Central memory CD4-positive, alpha-beta T cell (primary cell): ENCODE measurements around the gene NFIB.

Experiments used
- DNase-seq: peaks from one replicate; pipeline ENCODE4 v3.0.0; 2022

Gene NFIB

GRCh38 chr9:14097215-14097614, 216.7 kb downstream of the NFIB start:
- no peak for DNase-seq

GRCh38 chr9:14096258-14096922, 217.6 kb downstream of the NFIB start:
- no peak for DNase-seq

GRCh38 chr9:14095277-14095676, 218.7 kb downstream of the NFIB start:
- no peak for DNase-seq

DNA sequence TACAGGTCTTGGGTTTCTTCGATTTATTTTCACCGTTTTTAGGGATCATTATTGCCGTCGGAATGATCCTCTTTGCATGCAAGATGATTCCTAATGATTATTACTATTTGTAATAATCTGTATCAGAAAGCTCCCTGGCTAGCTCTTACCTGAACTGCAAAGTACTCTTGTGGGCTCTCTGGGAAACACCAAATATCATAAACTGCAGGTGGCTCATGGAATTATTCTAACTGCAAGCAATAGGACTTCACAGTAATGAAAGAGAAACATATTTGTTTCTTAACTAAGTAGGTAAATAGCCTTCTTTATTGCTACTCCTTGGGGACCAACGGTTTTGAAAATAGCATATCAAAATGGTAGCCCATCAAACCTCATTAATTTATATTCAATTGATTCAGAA, 219.4 kb downstream of the NFIB start:
- no peak for DNase-seq

DNA sequence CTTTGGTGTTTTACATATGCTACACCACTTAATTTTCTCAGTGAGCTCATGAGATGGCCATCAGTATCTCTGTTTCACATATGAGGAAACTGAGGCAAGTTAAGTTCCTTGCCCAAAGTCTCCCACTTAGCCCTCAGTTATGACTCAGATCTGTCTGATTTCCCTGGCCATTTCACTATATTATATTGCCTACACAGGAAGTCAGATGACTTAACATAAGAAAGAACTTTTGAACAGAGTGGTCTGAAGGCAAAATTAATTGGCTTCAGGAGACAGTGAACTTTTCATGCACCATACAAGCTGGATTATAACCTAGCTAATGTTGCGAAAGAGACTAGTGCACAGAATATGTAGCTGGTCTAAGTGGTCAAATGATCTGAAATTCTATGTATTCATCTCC, 221.6 kb downstream of the NFIB start:
- DNase-seq, result no peak

GRCh38 chr9:14089051-14089803, 224.7 kb downstream of the NFIB start:
- DNase-seq, result no peak

- no peak for DNase-seq
Observed at GRCh38 chr9:14087576-14087975, 226.4 kb downstream of the NFIB start.

- DNase-seq, result no peak
Observed at GRCh38 chr9:14086495-14086894, 227.4 kb downstream of the NFIB start.

GRCh38 chr9:14085810-14086209, 228.1 kb downstream of the NFIB start:
- no peak for DNase-seq

GRCh38 chr9:14084867-14085266, 229.1 kb downstream of the NFIB start:
- no peak for DNase-seq

DNA sequence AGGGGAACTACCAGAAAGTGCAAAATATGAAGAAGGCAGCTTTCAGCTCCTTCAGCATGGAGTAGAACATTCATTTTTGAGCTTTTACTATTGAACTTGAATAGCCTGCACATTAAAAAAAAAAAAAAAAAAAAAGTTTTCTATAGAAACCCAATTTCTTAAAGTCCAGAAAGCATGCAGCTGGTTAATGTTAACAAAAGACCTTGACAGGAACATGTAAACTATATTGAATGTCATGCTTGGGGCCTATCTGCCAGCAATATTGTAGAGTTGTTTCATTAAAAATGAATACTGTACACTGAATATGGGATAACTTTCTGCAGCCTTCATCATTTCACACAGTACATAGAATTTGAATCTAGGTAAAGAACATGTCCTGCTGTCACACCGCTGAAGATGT, 230.6 kb downstream of the NFIB start:
- DNase-seq, result no peak

GRCh38 chr9:14082732-14083131, 231.2 kb downstream of the NFIB start:
- no peak for DNase-seq

GRCh38 chr9:14081745-14082144, 232.2 kb downstream of the NFIB start:
- DNase-seq, result no peak

DNA sequence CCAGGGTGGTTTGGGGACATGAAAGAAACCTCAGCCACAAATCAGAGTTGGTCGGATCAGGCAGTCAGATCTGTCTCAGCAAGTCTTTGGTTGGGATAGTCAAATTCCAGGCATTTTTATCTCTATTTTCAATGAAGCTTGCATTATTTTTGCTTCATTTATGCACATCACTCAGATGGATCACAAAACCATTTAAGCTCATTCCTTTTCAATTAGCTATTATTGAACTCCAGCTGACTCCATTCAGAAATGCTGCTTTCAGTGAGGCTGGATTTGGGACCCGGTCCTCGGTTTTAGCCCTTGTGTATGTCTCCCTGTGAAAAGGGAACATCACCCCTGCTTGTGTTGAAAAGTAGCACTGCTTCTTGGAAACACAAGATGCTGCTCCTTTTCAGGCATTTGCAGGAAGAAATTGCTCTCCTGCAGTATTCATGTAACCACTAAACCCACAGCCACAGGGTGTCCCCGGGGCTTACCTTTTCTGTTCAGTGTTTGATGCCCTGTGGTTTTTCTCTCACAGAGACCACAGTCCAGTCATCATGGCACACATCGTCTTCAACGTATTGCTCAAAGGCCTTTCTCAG, 232.9 kb downstream of the NFIB start:
- no peak for DNase-seq

DNA sequence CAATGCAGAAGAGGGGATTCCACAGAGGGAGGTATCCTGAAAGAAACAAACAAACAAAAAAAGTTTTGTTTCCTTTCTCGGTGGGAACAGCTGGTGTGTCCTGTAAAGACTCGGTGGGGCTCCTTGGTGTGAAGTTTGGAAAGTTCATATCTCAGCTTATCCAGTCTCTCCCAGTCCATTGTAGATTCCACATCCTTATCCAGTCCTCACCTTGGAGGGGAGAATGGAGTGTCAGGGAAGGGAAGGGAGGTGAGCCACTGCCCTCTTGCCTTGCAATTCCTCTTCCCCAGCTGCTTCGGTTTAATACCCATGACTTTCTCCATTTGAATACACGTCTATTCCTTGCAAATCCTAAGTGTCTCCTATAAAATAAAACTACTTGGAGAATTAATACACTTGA, 234.5 kb downstream of the NFIB start:
- DNase-seq, result no peak

GRCh38 chr9:14077672-14078071, 236.3 kb downstream of the NFIB start:
- DNase-seq, result no peak

GRCh38 chr9:14075218-14075617, 238.7 kb downstream of the NFIB start:
- no peak for DNase-seq

DNA sequence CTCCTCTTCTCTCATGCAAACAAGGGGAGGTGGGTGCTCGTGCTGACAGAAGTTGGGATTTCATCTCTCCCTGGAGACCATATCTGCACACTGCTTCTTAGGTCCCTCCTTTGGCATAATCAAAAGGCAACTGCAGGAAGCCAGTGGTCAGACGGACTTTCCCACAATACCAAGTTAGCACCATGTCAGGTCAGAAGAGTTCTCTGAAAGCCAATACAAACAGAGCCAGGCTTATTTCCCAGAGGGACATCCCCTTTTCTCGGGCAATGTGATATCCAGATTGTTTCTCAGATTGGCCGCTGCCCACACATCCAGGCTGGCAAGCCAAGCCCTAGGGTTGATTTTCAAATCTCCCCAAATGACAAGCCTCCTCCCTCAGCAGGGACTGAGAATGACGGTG, 241.1 kb downstream of the NFIB start:
- DNase-seq, result no peak

GRCh38 chr9:14071484-14071883, 242.5 kb downstream of the NFIB start:
- DNase-seq, result no peak

DNA sequence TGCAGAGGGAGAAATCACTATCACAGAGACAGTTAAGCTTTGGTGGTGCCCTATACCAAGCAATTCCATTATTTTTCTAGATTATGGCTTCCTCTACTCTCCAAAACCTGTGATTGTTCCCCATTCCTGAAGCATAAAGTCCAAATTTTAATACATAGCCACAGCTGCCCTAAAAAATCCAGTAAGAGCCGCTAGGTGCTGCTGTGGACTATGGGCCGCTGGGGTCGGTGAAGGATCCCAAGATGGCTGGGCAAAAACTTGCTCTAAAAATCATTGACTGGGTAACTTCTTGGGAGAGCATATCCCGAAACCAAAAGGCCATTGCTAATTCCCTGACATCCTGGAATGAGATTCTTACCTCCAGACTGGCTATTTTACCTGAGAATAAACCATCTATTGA, 245.3 kb downstream of the NFIB start:
- no peak for DNase-seq

DNA sequence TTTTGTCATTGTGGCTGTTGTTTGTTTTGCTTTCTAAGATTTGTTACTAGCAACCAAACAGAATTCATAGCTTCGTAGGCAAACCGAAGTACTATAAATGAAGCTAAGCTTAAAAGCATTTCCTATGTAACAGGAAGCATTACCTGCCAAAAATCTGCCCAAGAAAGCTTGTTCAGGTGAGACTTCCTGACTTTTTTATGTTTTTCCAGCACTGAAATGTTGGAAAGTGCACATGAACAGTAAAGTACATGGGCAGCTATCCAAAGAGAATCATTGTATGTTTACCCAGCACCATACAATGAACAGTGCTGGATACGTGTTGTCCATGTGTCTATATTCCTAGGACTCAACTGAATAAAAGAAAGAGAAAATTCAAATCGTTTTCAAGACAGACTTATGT, 247.1 kb downstream of the NFIB start:
- no peak for DNase-seq

DNA sequence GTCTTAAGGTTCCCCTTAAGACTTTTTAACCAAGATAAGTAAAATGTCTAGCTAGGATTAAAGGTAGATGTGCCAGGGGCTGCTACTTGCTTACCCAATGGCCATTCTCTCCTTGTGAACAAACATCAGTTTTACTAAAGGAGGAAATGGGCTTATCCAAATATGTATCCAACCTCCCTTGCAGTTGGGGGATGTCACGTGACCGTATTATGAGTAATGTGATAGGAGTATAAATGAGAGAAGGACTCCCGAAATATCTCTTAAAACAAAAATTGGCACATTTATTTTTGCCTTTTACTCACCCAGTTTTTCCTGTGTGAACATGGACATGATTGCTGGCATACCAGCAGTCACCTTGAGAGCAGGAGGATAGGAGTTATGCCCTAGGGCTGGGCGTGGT, 247.9 kb downstream of the NFIB start:
- no peak for DNase-seq

GRCh38 chr9:14064940-14065339, 249.0 kb downstream of the NFIB start:
- no peak for DNase-seq

DNA sequence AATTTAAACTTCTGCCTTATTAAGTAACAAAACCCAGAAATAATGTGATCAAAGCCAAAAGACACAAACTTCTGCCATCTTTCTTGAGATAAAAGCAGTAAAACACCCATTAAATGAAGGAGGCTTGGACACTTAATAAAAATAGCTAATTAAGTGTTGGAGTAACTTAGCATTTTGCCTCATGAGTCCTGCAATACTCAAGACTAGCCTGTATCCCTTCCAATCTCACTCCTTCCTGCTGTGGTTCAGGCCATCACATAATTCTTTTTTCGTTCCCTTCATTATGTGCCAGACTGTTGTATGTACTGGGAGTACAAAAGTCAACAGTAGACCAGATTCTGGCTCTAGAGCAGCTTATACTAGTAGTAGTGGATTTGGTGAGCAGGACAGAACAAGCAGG, 250.2 kb downstream of the NFIB start:
- no peak for DNase-seq
